ENCODE data around the gene CWF19L2.

- TF ChIP-seq CTCF (IDR thresholded peaks at IDR 0.05) (no peak), EP300 (IDR thresholded peaks at IDR 0.05) (no peak)
These were observed 44.1 kb upstream of the CWF19L2 start for GRCh38 chr11:107501713-107502112.
